Heart left ventricle (tissue), 13 donors: ENCODE measurements around the gene KIR3DL3.
"Not testable (repeated sequence)": the region's sequence is repeated elsewhere in the genome, so short reads cannot be mapped to it uniquely, and the experiment has no call there.

Source experiments
- POLR2A ChIP-seq, 2 donors: fragments of 450-650 bp; IDR thresholded peaks; one replicate each; pipeline ENCODE4 v1.6.1; 2017; ENCODE audit warnings: antibody characterized with exemption in 2 of 2, mild to moderate bottlenecking in 2 of 2, moderate library complexity in 2 of 2
- TF ChIP-seq, protein P1 (sequence below), 12 donors: fragments of 200-600 bp; sonication (generic) in 4 of 12; IDR thresholded peaks; one replicate each; pipeline versions ENCODE4 v1.5.0 to v1.8.0; 2018 to 2022; ENCODE audit warnings: antibody characterized with exemption in 12 of 12, mild to moderate bottlenecking in 5 of 12
- donor health status: ischemic (EF 13 %, LVEDD 7.1; RV severe dilation, severe dysfunction).
- donor health status: DM: no; HTN: yes; CAD: no.
- donor health status: DM: no; HTN: no; CAD: no.
- donor health status: ischemic (EF 25% LVEDD 6.9; RV normal size, moderate dysfunction).
- donor health status: ischemic (EF 25% LVEDD 5.7; RV mildly dilated, moderate dysfunction).
- donor health status: ischemic (EF 35%, LVEDD 5.7; RV mildly dilated, moderate dysfunction).
- donor health status: nonischemic (EF 11% LVEDD 7.7; RV severe dilation, severe dysfunction).
- donor health status: DM: yes; HTN: yes; CAD: no.
- donor health status: PGD.
- donor health status: ischemic (EF 29% LVEDD 5.4; RV normal size, mild dysfunction).
- donor health status: nonischemic (EF 23%, LVEDD 6.1; RV moderate dilation, normal function).

DNA sequence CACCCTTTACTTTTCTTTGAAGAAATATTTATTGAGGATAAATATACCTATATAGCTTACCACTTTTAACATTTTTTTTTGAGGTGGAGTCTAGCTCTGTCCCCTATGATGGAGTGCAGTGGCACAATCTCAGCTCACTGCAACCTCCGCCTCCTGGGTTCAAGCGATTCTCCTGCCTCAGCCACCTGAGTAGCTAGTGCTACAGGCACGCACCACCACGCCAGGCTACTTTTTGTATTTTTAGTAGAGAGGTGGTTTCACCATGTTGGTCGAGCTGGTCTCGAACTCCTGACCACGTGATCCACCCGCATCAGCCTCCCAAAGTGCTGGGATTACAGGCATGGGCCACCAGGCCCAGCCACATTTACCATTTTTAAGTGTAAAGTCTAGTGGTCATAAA is 51.6 kb downstream of the KIR3DL3 start:
- TF ChIP-seq, protein P1, sequence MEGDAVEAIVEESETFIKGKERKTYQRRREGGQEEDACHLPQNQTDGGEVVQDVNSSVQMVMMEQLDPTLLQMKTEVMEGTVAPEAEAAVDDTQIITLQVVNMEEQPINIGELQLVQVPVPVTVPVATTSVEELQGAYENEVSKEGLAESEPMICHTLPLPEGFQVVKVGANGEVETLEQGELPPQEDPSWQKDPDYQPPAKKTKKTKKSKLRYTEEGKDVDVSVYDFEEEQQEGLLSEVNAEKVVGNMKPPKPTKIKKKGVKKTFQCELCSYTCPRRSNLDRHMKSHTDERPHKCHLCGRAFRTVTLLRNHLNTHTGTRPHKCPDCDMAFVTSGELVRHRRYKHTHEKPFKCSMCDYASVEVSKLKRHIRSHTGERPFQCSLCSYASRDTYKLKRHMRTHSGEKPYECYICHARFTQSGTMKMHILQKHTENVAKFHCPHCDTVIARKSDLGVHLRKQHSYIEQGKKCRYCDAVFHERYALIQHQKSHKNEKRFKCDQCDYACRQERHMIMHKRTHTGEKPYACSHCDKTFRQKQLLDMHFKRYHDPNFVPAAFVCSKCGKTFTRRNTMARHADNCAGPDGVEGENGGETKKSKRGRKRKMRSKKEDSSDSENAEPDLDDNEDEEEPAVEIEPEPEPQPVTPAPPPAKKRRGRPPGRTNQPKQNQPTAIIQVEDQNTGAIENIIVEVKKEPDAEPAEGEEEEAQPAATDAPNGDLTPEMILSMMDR (IDR thresholded peaks at IDR 0.05) = not testable (repeated sequence)
- not testable (repeated sequence) for TF ChIP-seq POLR2A (IDR thresholded peaks at IDR 0.05)
